Measurements from ENCODE around the gene GNAT1. TPM values are rescaled to one million over a fixed set of nuclear protein-coding genes. Genes with fewer than 3 reads are reported as not detected.

Gene GNAT1
- total and polyA plus RNA-seq, 2 donors (not counting 1 experiment from before 2014, with no cell fraction given) = not detected

DNA sequence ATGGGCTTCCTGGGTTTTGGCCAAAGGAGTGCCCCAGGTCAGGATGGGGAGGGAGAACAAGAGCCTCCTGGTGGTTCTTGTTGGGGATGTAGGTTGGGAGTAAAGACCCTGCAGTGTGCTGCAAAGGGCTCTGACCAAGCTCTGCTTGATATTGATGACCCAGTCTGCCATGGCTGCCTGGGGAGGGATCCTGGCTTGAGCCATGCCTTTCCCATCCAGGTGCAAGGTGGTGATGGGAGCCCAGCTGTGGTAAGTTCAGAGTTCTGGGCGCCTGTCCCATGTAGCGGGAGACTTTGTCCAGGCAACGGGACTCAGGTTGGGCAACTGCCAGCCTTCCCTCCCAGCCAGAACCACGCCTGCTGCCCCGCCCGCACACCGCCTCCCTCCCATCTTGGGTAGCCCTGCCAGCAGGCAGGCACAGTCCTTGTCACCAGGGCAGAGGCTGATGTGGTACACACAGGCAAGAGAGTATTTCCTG is 47.2 kb downstream of the GNAT1 start:
- TF ChIP-seq, protein P1, sequence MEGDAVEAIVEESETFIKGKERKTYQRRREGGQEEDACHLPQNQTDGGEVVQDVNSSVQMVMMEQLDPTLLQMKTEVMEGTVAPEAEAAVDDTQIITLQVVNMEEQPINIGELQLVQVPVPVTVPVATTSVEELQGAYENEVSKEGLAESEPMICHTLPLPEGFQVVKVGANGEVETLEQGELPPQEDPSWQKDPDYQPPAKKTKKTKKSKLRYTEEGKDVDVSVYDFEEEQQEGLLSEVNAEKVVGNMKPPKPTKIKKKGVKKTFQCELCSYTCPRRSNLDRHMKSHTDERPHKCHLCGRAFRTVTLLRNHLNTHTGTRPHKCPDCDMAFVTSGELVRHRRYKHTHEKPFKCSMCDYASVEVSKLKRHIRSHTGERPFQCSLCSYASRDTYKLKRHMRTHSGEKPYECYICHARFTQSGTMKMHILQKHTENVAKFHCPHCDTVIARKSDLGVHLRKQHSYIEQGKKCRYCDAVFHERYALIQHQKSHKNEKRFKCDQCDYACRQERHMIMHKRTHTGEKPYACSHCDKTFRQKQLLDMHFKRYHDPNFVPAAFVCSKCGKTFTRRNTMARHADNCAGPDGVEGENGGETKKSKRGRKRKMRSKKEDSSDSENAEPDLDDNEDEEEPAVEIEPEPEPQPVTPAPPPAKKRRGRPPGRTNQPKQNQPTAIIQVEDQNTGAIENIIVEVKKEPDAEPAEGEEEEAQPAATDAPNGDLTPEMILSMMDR (IDR thresholded peaks at IDR 0.05) = no peak
- no peak for TF ChIP-seq EZH2 (IDR thresholded peaks at IDR 0.05; ENCODE audit: borderline replicate concordance, insufficient read depth, low read depth, low read length, poor library complexity, severe bottlenecking)
- CTCF ChIA-PET = interaction anchor here (1.0 to 27.3 kb wide), 3 partner anchors 5 to 44 kb away, joined by 3 to 596 read pairs (median 596); partner anchors contain the start of gene GNAI2

DNA sequence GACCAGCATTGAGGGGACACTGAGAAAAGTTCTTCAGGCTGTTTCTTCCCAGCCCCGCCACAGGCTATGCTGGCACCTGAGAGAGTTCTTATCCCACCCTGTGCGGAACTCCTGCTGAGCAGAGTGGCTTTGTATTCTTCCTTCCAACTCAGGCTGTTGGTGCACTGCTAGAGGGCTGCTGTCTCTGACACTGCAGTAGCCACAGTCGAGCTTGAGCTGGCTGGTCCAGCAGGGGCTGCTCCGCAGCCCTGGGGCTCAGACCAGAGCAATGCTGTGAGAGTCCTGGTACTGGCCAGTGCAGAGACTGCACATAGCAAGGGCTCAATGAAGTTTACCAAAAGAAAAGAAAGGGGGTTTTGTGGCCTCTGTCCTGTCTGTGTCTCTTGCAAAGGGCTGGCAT is 48.2 kb downstream of the GNAT1 start:
- H3K4me3 Mint-ChIP-seq = peak overlapping the region; percentile 97
- intact Hi-C loops (cut with micrococcal nuclease) = loop anchor here (5.0 to 10.0 kb wide), 5 partner anchors 83 to 1522 kb away; partner anchors contain the start of genes APEH, HYAL2, IP6K2 and USP4
- ATAC-seq (ENCODE audit: low read depth) (no peak), DNase-seq (no peak)
- Histone ChIP-seq H3K9ac (ENCODE audit: low read length) (no peak overlapping the region), H3K27me3 (replicated peaks in 1 of 4; ENCODE audit: control extremely low read depth in 1 of 4, control insufficient read depth in 3 of 4, insufficient read depth in 4 of 4, low read length in 3 of 4) (no peaks in the 10 kb centered on the region), H3K36me3 (replicated peaks in 1 of 2; ENCODE audit: control extremely low read depth in 1 of 2, control insufficient read depth in 1 of 2, extremely low read depth in 1 of 2, insufficient read depth in 2 of 2, low read length in 1 of 2) (peaks cover 0 to 36% of the 10 kb centered on the region in 2 experiments), H3K79me2 (ENCODE audit: control insufficient read depth, insufficient read depth, low read length) (peaks cover 93% of the 10 kb centered on the region), H3K4me3 (ENCODE audit: control extremely low read depth in 1 of 5, extremely low read depth in 1 of 5, insufficient read depth in 1 of 5, low read depth in 2 of 5, low read length in 4 of 5) (no peak overlapping the region), H4K20me1 (ENCODE audit: control insufficient read depth, insufficient read depth, low read length, poor library complexity, severe bottlenecking) (peaks cover 78% of the 10 kb centered on the region), H3K9me3 (ENCODE audit: control extremely low read depth in 1 of 3, control insufficient read depth in 2 of 3, insufficient read depth in 1 of 3, low read length in 2 of 3) (no peaks in the 10 kb centered on the region), H3K4me1 (ENCODE audit: control insufficient read depth in 2 of 2, insufficient read depth in 2 of 2, low read length in 2 of 2) (peaks cover 66 to 75% of the 10 kb centered on the region in 2 donors), H3K4me2 (replicated peaks; ENCODE audit: low read depth, low read length, poor library complexity, severe bottlenecking) (peak overlapping the region; percentile 97), H3K27ac (ENCODE audit: low read length in 2 of 2) (peak overlapping the region; percentile 81 to 91), H2AFZ (ENCODE audit: insufficient read depth, low read depth, low read length, poor library complexity, severe bottlenecking) (no peak overlapping the region)
- H3K4me1 Mint-ChIP-seq = peaks cover 71% of the 10 kb centered on the region
- TF ChIP-seq, protein P1 (IDR thresholded peaks at IDR 0.05) = no peak
- no peak for TF ChIP-seq EZH2 (IDR thresholded peaks at IDR 0.05; ENCODE audit: borderline replicate concordance, insufficient read depth, low read depth, low read length, poor library complexity, severe bottlenecking)
- no peaks in the 10 kb centered on the region for H3K9me3 Mint-ChIP-seq (ENCODE audit: insufficient read depth)
- 86% methylated on average over 4 of the region's 4 CpGs for WGBS (ENCODE audit: insufficient coverage)
- POLR2A ChIA-PET = interaction anchor here (1.2 kb wide), 1 partner anchor 9 kb away, joined by 3 read pairs; no protein-coding TSS in a partner anchor
- CTCF ChIA-PET = interaction anchor here (22.2 to 27.3 kb wide), 2 partner anchors 6 to 9 kb away, joined by 596 read pairs; partner anchors contain the start of gene GNAI2
- no peaks in the 10 kb centered on the region for H3K27me3 Mint-ChIP-seq
- H3K27ac Mint-ChIP-seq = peak overlapping the region; percentile 97

More for the DNA sequence above, 47.2 kb downstream of the GNAT1 start:
- H4K20me1 ChIP-seq (ENCODE audit: control insufficient read depth, insufficient read depth, low read length, poor library complexity, severe bottlenecking) = peaks cover 70% of the 10 kb centered on the region
- no peak overlapping the region for H2AFZ ChIP-seq (ENCODE audit: insufficient read depth, low read depth, low read length, poor library complexity, severe bottlenecking)
- H3K27me3 ChIP-seq (replicated peaks in 1 of 4; ENCODE audit: control extremely low read depth in 1 of 4, control insufficient read depth in 3 of 4, insufficient read depth in 4 of 4, low read length in 3 of 4) = no peaks in the 10 kb centered on the region
- Mint-ChIP-seq H3K9me3 (ENCODE audit: insufficient read depth) (no peaks in the 10 kb centered on the region), H3K4me1 (peaks cover 64% of the 10 kb centered on the region), H3K4me3 (peak overlapping the region; percentile 97), H3K27ac (peak overlapping the region; percentile 97), H3K27me3 (no peaks in the 10 kb centered on the region)
- peak overlapping the region; percentile 97 for H3K4me2 ChIP-seq (replicated peaks; ENCODE audit: low read depth, low read length, poor library complexity, severe bottlenecking)
- ATAC-seq (ENCODE audit: low read depth) (no peak), DNase-seq (no peak)
- intact Hi-C loops (cut with micrococcal nuclease) = loop anchor here (1.0 to 10.0 kb wide), 6 partner anchors 8 to 1521 kb away; partner anchors contain the start of genes APEH, HYAL2, IP6K2 and USP4
- POLR2A ChIA-PET = interaction anchor here (2.1 kb wide), 1 partner anchor 10 kb away, joined by 13 read pairs; no protein-coding TSS in a partner anchor
- no peaks in the 10 kb centered on the region for H3K9me3 ChIP-seq (ENCODE audit: control extremely low read depth in 1 of 3, control insufficient read depth in 2 of 3, insufficient read depth in 1 of 3, low read length in 2 of 3)
- H3K4me1 ChIP-seq (ENCODE audit: control insufficient read depth in 2 of 2, insufficient read depth in 2 of 2, low read length in 2 of 2) = peaks cover 63 to 69% of the 10 kb centered on the region in 2 donors
- H3K9ac ChIP-seq (ENCODE audit: low read length) = peak overlapping the region; percentile 78
- H3K79me2 ChIP-seq (ENCODE audit: control insufficient read depth, insufficient read depth, low read length) = peaks cover 93% of the 10 kb centered on the region
- peak overlapping the region; percentile 36 to 91 for H3K27ac ChIP-seq (ENCODE audit: low read length in 2 of 2)
- 76% methylated on average over 7 of the region's 7 CpGs for WGBS (ENCODE audit: insufficient coverage)
- peak overlapping the region; percentile 70 to 100 (median 95) for H3K4me3 ChIP-seq (ENCODE audit: control extremely low read depth in 1 of 5, extremely low read depth in 1 of 5, insufficient read depth in 1 of 5, low read depth in 2 of 5, low read length in 4 of 5)
- H3K36me3 ChIP-seq (replicated peaks in 1 of 2; ENCODE audit: control extremely low read depth in 1 of 2, control insufficient read depth in 1 of 2, extremely low read depth in 1 of 2, insufficient read depth in 2 of 2, low read length in 1 of 2) = peaks cover 0 to 28% of the 10 kb centered on the region in 2 experiments
